MM.1S (cell line): ENCODE results near the gene POLR2F.

Experiments
- DNase-seq: peaks from one replicate; pipeline ENCODE4 v3.0.0-alpha.2; 2015
- H2AFZ ChIP-seq: fragments of 300-600 bp; sonication (generic); 2 replicates; pipeline ENCODE4 v1.6.0; 2016; ENCODE audit warnings: antibody characterized with exemption, low read length
- H3F3A ChIP-seq: fragments of 300-600 bp; sonication (generic); 2 replicates; pipeline ENCODE4 v1.6.1; 2016; ENCODE audit warnings: mild to moderate bottlenecking, antibody characterized with exemption, low read length, moderate library complexity, mixed read lengths; ENCODE audit not compliant: insufficient read depth
- H3K27ac ChIP-seq: fragments of 300-600 bp; sonication (generic); 2 replicates; pipeline ENCODE4 v1.5.1; 2016; ENCODE audit warnings: mild to moderate bottlenecking, low read length
- H3K27me3 ChIP-seq: fragments of 300-600 bp; sonication (generic); replicated peaks from 2 replicates; pipeline ENCODE4 v1.6.0; 2016; ENCODE audit warnings: low read length; ENCODE audit not compliant: insufficient read depth
- H3K36me3 ChIP-seq: fragments of 300-600 bp; sonication (generic); replicated peaks from 2 replicates; pipeline ENCODE4 v1.6.1; 2016; ENCODE audit warnings: mild to moderate bottlenecking, low read length, mixed read lengths; ENCODE audit not compliant: insufficient read depth
- H3K4me1 ChIP-seq: fragments of 300-600 bp; sonication (generic); 2 replicates; pipeline ENCODE4 v1.6.1; 2016; ENCODE audit warnings: low read length, mixed read lengths
- H3K4me2 ChIP-seq: fragments of 300-600 bp; sonication (generic); 2 replicates; pipeline ENCODE4 v1.6.0; 2016; ENCODE audit warnings: low read depth, low read length
- H3K4me3 ChIP-seq: fragments of 300-600 bp; sonication (generic); 2 replicates; pipeline ENCODE4 v1.5.1; 2016; ENCODE audit warnings: low read length, mixed read lengths
- H3K79me2 ChIP-seq: fragments of 300-600 bp; sonication (generic); 2 replicates; pipeline ENCODE4 v1.6.1; 2016; ENCODE audit warnings: mixed run types, low read length, mixed read lengths
- H3K9ac ChIP-seq: fragments of 300-600 bp; sonication (generic); 2 replicates; pipeline ENCODE4 v1.6.1; 2016; ENCODE audit warnings: low read length, mixed read lengths
- H3K9me2 ChIP-seq: fragments of 300-600 bp; sonication (generic); replicated peaks from 2 replicates; pipeline ENCODE4 v1.6.1; 2016; ENCODE audit warnings: mild to moderate bottlenecking, low read length, mixed read lengths; ENCODE audit not compliant: insufficient read depth
- H3K9me3 ChIP-seq: fragments of 300-600 bp; sonication (generic); replicated peaks from 2 replicates; pipeline ENCODE4 v1.6.1; 2016; ENCODE audit warnings: mild to moderate bottlenecking, low read length, mixed read lengths; ENCODE audit not compliant: insufficient read depth
- H4K20me1 ChIP-seq: fragments of 300-600 bp; sonication (generic); 2 replicates; pipeline ENCODE4 v1.6.1; 2016; ENCODE audit warnings: mild to moderate bottlenecking, low read length, moderate library complexity, mixed read lengths; ENCODE audit not compliant: insufficient read depth
- EZH2 ChIP-seq: fragments of 300-600 bp; sonication (generic); optimal IDR thresholded peaks from 2 replicates; pipeline ENCODE3; 2017; ENCODE audit warnings: low read depth, mild to moderate bottlenecking, antibody characterized with exemption, low read length, mixed read lengths
- EZH2phosphoT487 ChIP-seq: fragments of 300-600 bp; sonication (generic); IDR thresholded peaks from 2 replicates; pipeline ENCODE4 v1.6.1; 2018; ENCODE audit warnings: antibody characterized with exemption, low read length
- TF ChIP-seq, protein P1 (sequence below): fragments of 300-600 bp; sonication (generic); IDR thresholded peaks from 2 replicates; pipeline ENCODE4 v1.5.1; 2016; ENCODE audit warnings: antibody characterized with exemption, low read length, mixed read lengths

Gene POLR2F

DNA sequence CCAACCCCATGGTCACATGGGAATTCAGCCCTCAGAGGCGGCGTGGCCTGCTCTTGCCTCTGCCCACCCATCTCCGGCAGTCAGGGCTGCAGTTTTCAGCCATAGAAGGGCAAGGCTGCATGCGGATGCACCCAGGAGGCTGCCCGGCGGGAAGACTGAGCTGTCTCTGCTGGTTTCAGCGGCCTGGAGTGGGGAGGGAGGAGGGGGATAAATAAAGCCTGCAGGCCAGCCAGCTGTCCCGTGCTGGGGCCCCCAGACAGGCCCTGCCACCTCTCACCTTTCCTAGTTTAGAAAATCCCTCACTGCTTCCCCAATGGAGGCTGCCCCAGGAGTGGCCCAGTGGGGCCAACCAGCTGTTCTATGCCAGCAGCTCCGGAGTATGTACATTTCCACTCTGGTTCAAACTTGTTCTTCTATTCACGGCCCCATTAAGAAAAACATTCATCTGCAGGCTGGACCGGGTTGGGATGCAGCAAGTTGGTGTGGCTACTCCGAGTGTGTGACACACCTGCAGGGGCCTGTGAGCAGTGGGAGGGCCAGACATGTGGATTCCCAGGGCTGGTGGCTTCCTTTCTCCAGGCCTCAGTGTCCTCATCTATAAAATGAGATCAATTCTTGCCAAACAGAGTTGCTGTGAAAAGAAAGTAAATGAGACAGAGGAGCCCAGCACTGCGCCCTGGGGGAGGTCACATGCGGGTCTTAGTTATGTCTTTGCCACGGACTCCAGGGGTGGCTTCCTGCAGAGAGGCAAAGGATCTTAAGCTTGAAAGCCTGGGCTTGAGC, 42.4 kb upstream of the POLR2F start:
- Histone ChIP-seq H4K20me1 (no peaks in the 10 kb centered on the region), H3K9me2 (no peaks in the 10 kb centered on the region), H3K27me3 (no peaks in the 10 kb centered on the region), H3K4me2 (no peak overlapping the region), H2AFZ (no peak overlapping the region), H3K9ac (no peak overlapping the region), H3F3A (peaks cover 7% of the 10 kb centered on the region), H3K4me3 (no peak overlapping the region), H3K36me3 (no peaks in the 10 kb centered on the region), H3K79me2 (peaks cover 12% of the 10 kb centered on the region), H3K9me3 (no peaks in the 10 kb centered on the region), H3K27ac (no peak overlapping the region), H3K4me1 (no peaks in the 10 kb centered on the region)
- no peak for DNase-seq
- TF ChIP-seq EZH2phosphoT487: no peak
- TF ChIP-seq EZH2: no peak
- TF ChIP-seq, protein P1, sequence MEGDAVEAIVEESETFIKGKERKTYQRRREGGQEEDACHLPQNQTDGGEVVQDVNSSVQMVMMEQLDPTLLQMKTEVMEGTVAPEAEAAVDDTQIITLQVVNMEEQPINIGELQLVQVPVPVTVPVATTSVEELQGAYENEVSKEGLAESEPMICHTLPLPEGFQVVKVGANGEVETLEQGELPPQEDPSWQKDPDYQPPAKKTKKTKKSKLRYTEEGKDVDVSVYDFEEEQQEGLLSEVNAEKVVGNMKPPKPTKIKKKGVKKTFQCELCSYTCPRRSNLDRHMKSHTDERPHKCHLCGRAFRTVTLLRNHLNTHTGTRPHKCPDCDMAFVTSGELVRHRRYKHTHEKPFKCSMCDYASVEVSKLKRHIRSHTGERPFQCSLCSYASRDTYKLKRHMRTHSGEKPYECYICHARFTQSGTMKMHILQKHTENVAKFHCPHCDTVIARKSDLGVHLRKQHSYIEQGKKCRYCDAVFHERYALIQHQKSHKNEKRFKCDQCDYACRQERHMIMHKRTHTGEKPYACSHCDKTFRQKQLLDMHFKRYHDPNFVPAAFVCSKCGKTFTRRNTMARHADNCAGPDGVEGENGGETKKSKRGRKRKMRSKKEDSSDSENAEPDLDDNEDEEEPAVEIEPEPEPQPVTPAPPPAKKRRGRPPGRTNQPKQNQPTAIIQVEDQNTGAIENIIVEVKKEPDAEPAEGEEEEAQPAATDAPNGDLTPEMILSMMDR: no peak

DNA sequence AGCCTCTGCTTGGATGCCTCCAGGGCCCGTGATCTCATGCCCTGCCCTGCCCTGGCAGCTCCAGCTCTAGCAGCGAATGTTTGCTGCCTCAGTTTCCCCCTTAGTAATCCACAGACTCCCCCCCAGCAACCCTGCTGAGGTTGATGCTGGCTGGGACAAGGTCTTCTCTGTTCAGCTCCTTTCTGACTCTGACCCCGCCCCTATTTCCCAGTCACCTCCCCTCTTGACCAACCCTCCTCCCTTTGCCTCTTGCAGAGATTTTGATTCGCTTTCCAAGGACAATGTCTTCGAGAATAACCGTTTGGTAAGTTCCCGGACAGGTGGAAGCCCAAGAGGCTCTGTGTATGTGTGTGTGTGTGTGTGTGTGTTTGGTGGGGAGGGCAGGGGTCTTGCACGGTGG, 41.8 kb upstream of the POLR2F start:
- DNase-seq: no peak
- no peaks in the 10 kb centered on the region for H3K9me3 ChIP-seq
- H3K4me1 ChIP-seq: no peaks in the 10 kb centered on the region
- H3F3A ChIP-seq: peaks cover 7% of the 10 kb centered on the region
- H3K4me3 ChIP-seq: no peak overlapping the region
- H3K9me2 ChIP-seq: no peaks in the 10 kb centered on the region
- H4K20me1 ChIP-seq: no peaks in the 10 kb centered on the region
- H3K27ac ChIP-seq: no peak overlapping the region
- TF ChIP-seq, protein P1: no peak
- TF ChIP-seq EZH2: no peak
- no peak for TF ChIP-seq EZH2phosphoT487
- H3K36me3 ChIP-seq: no peaks in the 10 kb centered on the region
- H3K4me2 ChIP-seq: no peak overlapping the region
- H3K9ac ChIP-seq: no peak overlapping the region
- no peak overlapping the region for H2AFZ ChIP-seq
- H3K27me3 ChIP-seq: no peaks in the 10 kb centered on the region
- peaks cover 12% of the 10 kb centered on the region for H3K79me2 ChIP-seq

DNA sequence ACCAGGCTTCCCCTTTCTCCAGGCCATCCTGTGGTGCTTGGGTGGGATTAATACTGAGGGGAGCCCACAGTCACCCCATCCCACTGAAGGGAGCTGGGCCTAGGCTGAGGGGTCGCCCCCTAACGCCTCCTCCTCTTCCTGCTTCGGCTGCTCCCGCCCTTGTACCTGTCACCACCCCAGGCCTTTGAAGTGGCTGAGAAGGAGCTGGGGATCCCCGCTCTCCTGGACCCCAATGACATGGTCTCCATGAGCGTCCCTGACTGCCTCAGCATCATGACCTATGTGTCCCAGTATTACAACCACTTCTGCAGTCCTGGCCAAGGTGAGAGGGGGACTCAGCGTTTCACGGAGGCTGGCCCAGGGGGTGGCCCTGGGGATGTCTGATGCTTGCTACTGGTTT, 41.3 kb upstream of the POLR2F start:
- Histone ChIP-seq H3K9me3 (no peaks in the 10 kb centered on the region), H2AFZ (no peak overlapping the region), H4K20me1 (no peaks in the 10 kb centered on the region), H3K4me2 (no peak overlapping the region), H3K4me3 (no peak overlapping the region), H3K27ac (no peak overlapping the region), H3K36me3 (no peaks in the 10 kb centered on the region), H3K4me1 (no peaks in the 10 kb centered on the region), H3K9me2 (no peaks in the 10 kb centered on the region), H3K79me2 (peaks cover 7% of the 10 kb centered on the region), H3K9ac (no peak overlapping the region), H3F3A (peaks cover 2% of the 10 kb centered on the region; the same call in 1 of the 2 replicates), H3K27me3 (no peaks in the 10 kb centered on the region)
- DNase-seq: no peak
- TF ChIP-seq, protein P1: no peak
- TF ChIP-seq EZH2 (no peak), EZH2phosphoT487 (no peak)
